ENCODE measurements around the gene MED9.

DNA sequence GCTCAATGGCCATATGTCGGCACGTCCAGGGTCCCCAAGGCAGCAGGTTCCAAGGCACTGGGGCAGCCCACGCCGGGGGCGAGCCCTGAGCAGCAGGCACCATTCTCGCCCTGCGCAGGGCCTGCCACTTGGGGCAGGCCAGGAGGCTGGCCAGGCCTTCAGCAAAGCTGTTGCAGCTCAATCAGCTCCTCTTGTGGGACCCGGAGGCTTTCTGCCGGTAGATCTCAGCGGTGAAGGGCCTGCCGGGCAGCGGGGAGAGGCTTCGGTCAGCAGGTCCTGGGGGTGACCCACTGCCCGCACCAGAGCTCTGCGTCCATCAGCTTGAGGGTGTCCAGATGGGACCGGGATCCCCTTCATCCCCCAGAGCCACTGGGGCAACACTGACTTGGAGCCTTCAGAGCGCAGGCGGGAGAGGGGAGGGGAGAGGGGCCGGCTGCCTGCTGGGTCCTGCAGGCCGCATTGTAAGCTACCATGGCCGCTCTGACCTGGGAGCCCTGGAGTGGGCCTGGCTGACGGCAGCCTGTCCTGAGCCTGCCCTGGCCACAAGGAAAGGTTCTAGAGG lies 28.9 kb downstream of the MED9 start:
- TF ChIP-seq, protein P1, sequence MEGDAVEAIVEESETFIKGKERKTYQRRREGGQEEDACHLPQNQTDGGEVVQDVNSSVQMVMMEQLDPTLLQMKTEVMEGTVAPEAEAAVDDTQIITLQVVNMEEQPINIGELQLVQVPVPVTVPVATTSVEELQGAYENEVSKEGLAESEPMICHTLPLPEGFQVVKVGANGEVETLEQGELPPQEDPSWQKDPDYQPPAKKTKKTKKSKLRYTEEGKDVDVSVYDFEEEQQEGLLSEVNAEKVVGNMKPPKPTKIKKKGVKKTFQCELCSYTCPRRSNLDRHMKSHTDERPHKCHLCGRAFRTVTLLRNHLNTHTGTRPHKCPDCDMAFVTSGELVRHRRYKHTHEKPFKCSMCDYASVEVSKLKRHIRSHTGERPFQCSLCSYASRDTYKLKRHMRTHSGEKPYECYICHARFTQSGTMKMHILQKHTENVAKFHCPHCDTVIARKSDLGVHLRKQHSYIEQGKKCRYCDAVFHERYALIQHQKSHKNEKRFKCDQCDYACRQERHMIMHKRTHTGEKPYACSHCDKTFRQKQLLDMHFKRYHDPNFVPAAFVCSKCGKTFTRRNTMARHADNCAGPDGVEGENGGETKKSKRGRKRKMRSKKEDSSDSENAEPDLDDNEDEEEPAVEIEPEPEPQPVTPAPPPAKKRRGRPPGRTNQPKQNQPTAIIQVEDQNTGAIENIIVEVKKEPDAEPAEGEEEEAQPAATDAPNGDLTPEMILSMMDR (conservative IDR thresholded peaks at IDR 0.05; ENCODE audit: low read depth, low read length), result no peak
- TF ChIP-seq EZH2phosphoT487 (IDR thresholded peaks at IDR 0.05; ENCODE audit: borderline replicate concordance, low read length) (no peak), EZH2 (IDR thresholded peaks at IDR 0.05; ENCODE audit: low read length, unreplicated experiment) (no peak)

Data from PC-3 (cell line).